Gastrocnemius medialis (tissue), 4 donors: ENCODE results near the gene ACTL6B. TPM values are rescaled to one million over a fixed set of nuclear protein-coding genes. Genes with fewer than 3 reads are reported as not detected.

ENCODE experiments used
- ATAC-seq, 2 donors: fragments of 150-250 bp; one replicate each; pipeline ENCODE4 v1.9.1; 2016
- DNase-seq, 2 donors: peaks; one replicate each; pipeline ENCODE4 v3.0.0-alpha.2; 2019
- H3K27ac ChIP-seq, 4 donors: fragments of 200-600 bp; sonication (generic); 1 replicate in 1 of 4; 2 replicates in 3 of 4; pipeline ENCODE4 v1.5.1; 2016 to 2018; ENCODE audit warnings: mild to moderate bottlenecking in 2 of 4, moderate library complexity in 1 of 4
- H3K27me3 ChIP-seq, 3 donors: fragments of 200-600 bp; sonication (generic) in 2 of 3; 1 replicate in 1 of 3; 2 replicates in 2 of 3; pipeline versions ENCODE4 v1.5.1 to v1.6.0; 2016 to 2019; ENCODE audit warnings: mild to moderate bottlenecking in 1 of 3, moderate library complexity in 1 of 3
- H3K36me3 ChIP-seq, 2 donors: fragments of 200-600 bp; sonication (generic) in 1 of 2; one replicate each; pipeline ENCODE4 v1.5.1; 2017 to 2018
- H3K4me1 ChIP-seq, 2 donors: fragments of 200-600 bp; sonication (generic) in 1 of 2; one replicate each; pipeline ENCODE4 v1.5.1; 2016 to 2017; ENCODE audit warnings: mild to moderate bottlenecking in 2 of 2
- H3K4me3 ChIP-seq, 4 donors: fragments of 200-600 bp; sonication (generic) in 3 of 4; 1 replicate in 1 of 4; 2 replicates in 3 of 4; pipeline ENCODE4 v1.5.1; 2016 to 2019; ENCODE audit warnings: mild to moderate bottlenecking in 2 of 4
- H3K9me3 ChIP-seq, 3 donors: fragments of 200-600 bp; sonication (generic) in 2 of 3; 1 replicate in 1 of 3; 2 replicates in 2 of 3; pipeline ENCODE4 v1.5.1; 2016 to 2019
- POLR2A ChIP-seq, 2 donors: fragments of 450-650 bp; IDR thresholded peaks; one replicate each; pipeline ENCODE4 v1.6.1; 2017; ENCODE audit warnings: antibody characterized with exemption in 2 of 2, mild to moderate bottlenecking in 2 of 2, moderate library complexity in 2 of 2
- in situ Hi-C, 4 donors: fragments of 200-750 bp; cut with MboI; loops; one replicate each; pipeline versions ENCODE4 v1.15.0 to v1.8.0; 2017; ENCODE audit warnings: low sequenced_read_pairs in 4 of 4
- intact Hi-C: fragments of 100-400 bp; cut with DNase I; formaldehyde crosslinking; loops from one replicate; pipeline ENCODE4 v1.15.1; 2023; ENCODE audit warnings: low total_unique reads
- total RNA-seq, 4 donors: library from RNA; depleted of rRNA; stranded (reverse); fragments of >200 nt; gene quantifications; one replicate each; pipeline versions ENCODE4 v1.1.0 to v1.2.3, GENCODE V29; 2016
- TF ChIP-seq, protein P1 (sequence below), 5 experiments: fragments of 450-650 bp in 3 of 5; fragments of 200-600 bp in 2 of 5; sonication (generic) in 2 of 5; IDR thresholded peaks in 4 of 5; conservative IDR thresholded peaks in 1 of 5; 1 replicate in 4 of 5; 2 replicates in 1 of 5; pipeline ENCODE4 v1.5.1; 2016 to 2019; ENCODE audit warnings: antibody characterized with exemption in 5 of 5, mild to moderate bottlenecking in 3 of 5, moderate library complexity in 3 of 5

Gene ACTL6B
- total RNA-seq, 4 donors from 2014 or later, result not detected

DNA sequence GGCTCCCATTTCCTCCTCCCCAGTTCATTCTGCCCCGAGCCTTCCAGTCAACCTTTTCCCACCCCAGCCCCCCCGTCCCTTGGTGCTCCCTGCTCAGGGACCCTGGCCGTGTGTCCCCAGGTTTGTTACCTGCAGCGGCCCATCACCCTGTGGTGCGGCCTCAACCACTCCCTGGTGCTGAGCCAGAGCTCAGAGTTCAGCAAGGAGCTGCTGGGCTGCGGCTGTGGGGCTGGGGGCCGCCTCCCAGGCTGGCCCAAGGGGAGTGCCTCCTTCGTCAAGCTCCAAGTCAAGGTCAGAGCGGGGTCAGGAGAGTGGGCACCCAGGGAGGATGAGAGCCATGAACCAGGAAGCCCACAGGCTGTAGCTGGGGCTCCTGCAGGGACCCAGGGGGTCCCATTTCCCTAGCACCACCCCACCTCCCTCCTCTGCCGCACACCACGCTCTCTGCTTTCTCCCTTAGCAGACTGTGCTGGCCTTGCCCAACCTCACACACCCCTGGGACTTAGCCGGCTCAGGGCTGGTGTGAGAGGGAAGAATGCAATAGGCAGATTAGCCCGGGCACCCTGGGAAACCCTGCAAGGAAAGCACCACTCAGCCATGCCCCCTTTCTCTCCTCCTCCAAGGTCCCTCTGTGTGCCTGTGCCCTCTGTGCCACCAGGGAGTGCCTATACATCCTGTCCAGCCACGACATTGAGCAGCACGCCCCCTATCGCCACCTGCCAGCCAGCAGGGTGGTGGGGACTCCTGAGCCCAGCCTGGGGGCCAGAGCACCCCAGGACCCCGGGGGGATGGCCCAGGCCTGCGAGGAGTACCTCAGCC, 56.1 kb downstream of the ACTL6B start:
- DNase-seq, result no peak
- ATAC-seq, result no peak

DNA sequence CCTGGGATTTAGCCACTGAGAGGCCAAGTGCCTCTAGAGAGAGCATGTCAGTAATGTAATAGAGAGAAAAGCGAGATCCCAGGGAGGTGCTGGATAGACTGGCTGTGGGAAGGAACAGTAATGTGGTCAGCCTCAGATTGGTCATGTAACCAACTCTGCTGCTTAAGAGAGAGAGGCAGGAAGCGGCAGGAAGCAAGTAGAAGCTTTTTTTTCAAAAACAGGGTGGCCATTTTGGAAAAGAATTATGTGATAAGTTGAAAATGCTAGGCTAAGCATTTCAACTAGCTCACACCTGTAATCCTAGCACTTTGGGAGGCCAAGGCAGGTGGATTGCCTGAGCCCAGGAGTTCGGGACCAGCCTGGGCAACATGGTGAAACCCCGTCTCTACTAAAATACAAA, 57.8 kb downstream of the ACTL6B start:
- no peak for DNase-seq
- Histone ChIP-seq H3K27me3 (peaks cover 0 to 7% (median 0%) of the 10 kb centered on the region in 3 donors), H3K27ac (no peak overlapping the region), H3K4me3 (no peak overlapping the region), H3K36me3 (no peaks in the 10 kb centered on the region), H3K9me3 (no peaks in the 10 kb centered on the region), H3K4me1 (no peaks in the 10 kb centered on the region)
- in situ Hi-C loops, result loop anchor here in 1 of 4 donors (25.0 kb wide), 1 partner anchor 264 kb away; the partner anchor contains the start of genes SLC12A9 and TRIP6
- ATAC-seq, result no peak
- intact Hi-C loops, result no loop called here
- TF ChIP-seq, protein P1, sequence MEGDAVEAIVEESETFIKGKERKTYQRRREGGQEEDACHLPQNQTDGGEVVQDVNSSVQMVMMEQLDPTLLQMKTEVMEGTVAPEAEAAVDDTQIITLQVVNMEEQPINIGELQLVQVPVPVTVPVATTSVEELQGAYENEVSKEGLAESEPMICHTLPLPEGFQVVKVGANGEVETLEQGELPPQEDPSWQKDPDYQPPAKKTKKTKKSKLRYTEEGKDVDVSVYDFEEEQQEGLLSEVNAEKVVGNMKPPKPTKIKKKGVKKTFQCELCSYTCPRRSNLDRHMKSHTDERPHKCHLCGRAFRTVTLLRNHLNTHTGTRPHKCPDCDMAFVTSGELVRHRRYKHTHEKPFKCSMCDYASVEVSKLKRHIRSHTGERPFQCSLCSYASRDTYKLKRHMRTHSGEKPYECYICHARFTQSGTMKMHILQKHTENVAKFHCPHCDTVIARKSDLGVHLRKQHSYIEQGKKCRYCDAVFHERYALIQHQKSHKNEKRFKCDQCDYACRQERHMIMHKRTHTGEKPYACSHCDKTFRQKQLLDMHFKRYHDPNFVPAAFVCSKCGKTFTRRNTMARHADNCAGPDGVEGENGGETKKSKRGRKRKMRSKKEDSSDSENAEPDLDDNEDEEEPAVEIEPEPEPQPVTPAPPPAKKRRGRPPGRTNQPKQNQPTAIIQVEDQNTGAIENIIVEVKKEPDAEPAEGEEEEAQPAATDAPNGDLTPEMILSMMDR (IDR thresholded peaks at IDR 0.05 in 4 of 5, conservative IDR thresholded peaks at IDR 0.05 in 1 of 5), result no peak
- TF ChIP-seq POLR2A (IDR thresholded peaks at IDR 0.05), result no peak

More for the DNA sequence above, 56.1 kb downstream of the ACTL6B start:
- in situ Hi-C loops (loop anchor here in 1 of 4 donors (25.0 kb wide), 1 partner anchor 262 kb away; the partner anchor contains the start of genes SLC12A9 and TRIP6), intact Hi-C loops (loop anchor here (10.0 kb wide), 1 partner anchor 1475 kb away; no protein-coding TSS in a partner anchor)
- Histone ChIP-seq H3K27me3 (peaks cover 0 to 11% (median 7%) of the 10 kb centered on the region in 3 donors), H3K27ac (no peak overlapping the region), H3K4me3 (no peak overlapping the region), H3K9me3 (no peaks in the 10 kb centered on the region), H3K4me1 (peaks cover 3 to 10% of the 10 kb centered on the region in 2 donors), H3K36me3 (no peaks in the 10 kb centered on the region)
- no peak for TF ChIP-seq POLR2A (IDR thresholded peaks at IDR 0.05)
- TF ChIP-seq, protein P1 (IDR thresholded peaks at IDR 0.05 in 4 of 5, conservative IDR thresholded peaks at IDR 0.05 in 1 of 5), result no peak

DNA sequence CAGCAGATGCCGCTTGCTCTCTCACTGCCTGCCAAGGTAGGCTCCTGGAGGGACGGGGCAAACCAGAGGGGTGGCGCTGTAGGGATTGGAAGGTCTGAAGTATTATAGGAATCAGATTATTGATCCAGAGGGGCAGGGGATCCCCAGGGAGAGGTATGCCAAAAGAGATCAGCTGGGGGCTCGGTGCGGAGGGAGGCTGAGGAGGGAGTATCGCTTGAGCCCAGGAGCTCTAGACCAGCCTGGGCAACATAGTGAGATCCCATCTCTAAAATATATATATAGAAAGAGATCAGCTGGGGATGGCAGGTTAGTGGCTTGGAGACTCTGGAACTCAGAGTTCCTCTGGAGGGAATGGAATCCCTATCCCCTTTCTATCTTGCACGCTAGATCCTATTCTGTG, 61.1 kb downstream of the ACTL6B start:
- DNase-seq (no peak), ATAC-seq (no peak)
- no peaks in the 10 kb centered on the region for H3K4me1 ChIP-seq
- H3K27me3 ChIP-seq, result no peaks in the 10 kb centered on the region
- H3K36me3 ChIP-seq, result no peaks in the 10 kb centered on the region
- no peak overlapping the region for H3K27ac ChIP-seq
- no peaks in the 10 kb centered on the region for H3K9me3 ChIP-seq
- intact Hi-C loops, result no loop called here
- in situ Hi-C loops, result loop anchor here in 1 of 4 donors (25.0 kb wide), 1 partner anchor 267 kb away; the partner anchor contains the start of genes SLC12A9 and TRIP6
- TF ChIP-seq, protein P1 (IDR thresholded peaks at IDR 0.05 in 4 of 5, conservative IDR thresholded peaks at IDR 0.05 in 1 of 5), result no peak
- TF ChIP-seq POLR2A (IDR thresholded peaks at IDR 0.05), result no peak
- no peak overlapping the region for H3K4me3 ChIP-seq

Other genes starting within 250 kb of the ACTL6B start
- gene ZCWPW1, start 227.7 kb downstream of the ACTL6B start, total RNA-seq, result 1 to 10 TPM; 1.6 to 8.5 (median 2.7) TPM
- gene MEPCE, start 226.6 kb downstream of the ACTL6B start, total RNA-seq, result 10 to 100 TPM; 23.5 to 39.9 (median 28.6) TPM
- 10 to 100 TPM in 3 of 4 donors, 1 to 10 TPM in 1; 5.1 to 16.0 (median 13.0) TPM for gene PPP1R35, start 220.0 kb downstream of the ACTL6B start, total RNA-seq
- gene SPACDR, start 192.2 kb downstream of the ACTL6B start, total RNA-seq, result under 1 TPM in 1 of 4 donors, not detected in 3; 0.29 TPM
- gene TSC22D4, start 177.2 kb downstream of the ACTL6B start, total RNA-seq, result 10 to 100 TPM; 14.3 to 25.5 (median 21.2) TPM
- gene NYAP1, start 172.5 kb downstream of the ACTL6B start, total RNA-seq, result under 1 TPM in 1 of 4 donors, not detected in 3; 0.29 TPM
- 10 to 100 TPM; 10.7 to 16.4 (median 13.5) TPM for gene AGFG2, start 117.2 kb downstream of the ACTL6B start, total RNA-seq
- gene SAP25, start 82.5 kb downstream of the ACTL6B start, total RNA-seq, result under 1 TPM in 1 of 4 donors, not detected in 3; 0.49 TPM
- gene LRCH4, start 70.3 kb downstream of the ACTL6B start, total RNA-seq, result 100 to 1,000 TPM in 1 of 4 donors, 10 to 100 TPM in 3; 71.1 to 105 (median 89.0) TPM
- gene FBXO24, start 70.1 kb downstream of the ACTL6B start, total RNA-seq, result not detected
- gene PCOLCE, start 54.1 kb downstream of the ACTL6B start, total RNA-seq, result 10 to 100 TPM in 1 of 4 donors, 1 to 10 TPM in 3; 1.6 to 17.3 (median 5.7) TPM
- gene MOSPD3, start 43.9 kb downstream of the ACTL6B start, total RNA-seq, result 1 to 10 TPM; 3.5 to 9.1 (median 4.6) TPM
- gene TFR2, start 14.9 kb downstream of the ACTL6B start, total RNA-seq, result 1 to 10 TPM in 2 of 4 donors, not detected in 2; 1.0 to 1.3 TPM
- 100 to 1,000 TPM; 108 to 163 (median 129) TPM for gene GNB2, start 17.3 kb upstream of the ACTL6B start, total RNA-seq
- gene GIGYF1, start 37.8 kb upstream of the ACTL6B start, total RNA-seq, result 10 to 100 TPM; 16.4 to 21.1 (median 16.6) TPM
- 10 to 100 TPM; 39.8 to 76.3 (median 63.0) TPM for gene POP7, start 49.7 kb upstream of the ACTL6B start, total RNA-seq
- gene EPO, start 64.0 kb upstream of the ACTL6B start, total RNA-seq, result not detected
- not detected for gene ZAN, start 77.1 kb upstream of the ACTL6B start, total RNA-seq
- 10 to 100 TPM in 3 of 4 donors, 1 to 10 TPM in 1; 6.3 to 16.2 (median 12.3) TPM for gene EPHB4, start 171.1 kb upstream of the ACTL6B start, total RNA-seq
- gene SLC12A9, start 196.3 kb upstream of the ACTL6B start, total RNA-seq, result 1 to 10 TPM; 2.5 to 4.3 (median 3.8) TPM
- 1 to 10 TPM; 4.6 to 9.1 (median 7.3) TPM for gene TRIP6, start 210.9 kb upstream of the ACTL6B start, total RNA-seq
- 10 to 100 TPM; 35.0 to 47.3 (median 39.8) TPM for gene SRRT, start 218.7 kb upstream of the ACTL6B start, total RNA-seq
- 1 to 10 TPM; 2.0 to 7.1 (median 4.0) TPM for gene UFSP1, start 233.3 kb upstream of the ACTL6B start, total RNA-seq
- 10 to 100 TPM in 2 of 4 donors, 1 to 10 TPM in 2; 6.5 to 59.5 (median 11.4) TPM for gene ACHE, start 239.4 kb upstream of the ACTL6B start, total RNA-seq